WTC11 (cell line): ENCODE results near the gene MPHOSPH6. TPM values are rescaled to one million over a fixed set of nuclear protein-coding genes. Genes with fewer than 3 reads are reported as not detected.

Source experiments
- ATAC-seq: fragments of 200-7000 bp; cut with Tn5 transposase; 2 replicates; pipeline ENCODE4 v1.10.0; 2021; ENCODE audit warnings: mild to moderate bottlenecking, moderate library complexity
- CTCF ChIA-PET: fragments of 300-600 bp; sonication (Branson Sonifier 250); formaldehyde crosslinking; loops from one replicate; lab custom pipeline; 2021; ENCODE audit warnings: antibody characterized with exemption; lab: Charles Lee
- POLR2A ChIA-PET: fragments of 350-600 bp; sonication (Branson Sonifier 250); formaldehyde crosslinking; loops from one replicate; lab custom pipeline; 2021; ENCODE audit warnings: antibody characterized with exemption; lab: Charles Lee
- DNase-seq: peaks from one replicate; pipeline ENCODE4 v3.0.0; 2021; ENCODE audit warnings: low spot score
- H3K27ac Mint-ChIP-seq: 2 replicates; pipeline ENCODE4 v1.8.0; 2021; ENCODE audit warnings: mixed read lengths
- H3K27me3 Mint-ChIP-seq: 2 replicates; pipeline ENCODE4 v1.8.0; 2021; ENCODE audit warnings: low read depth, mild to moderate bottlenecking, moderate library complexity, mixed read lengths
- H3K36me3 Mint-ChIP-seq: 2 replicates; pipeline ENCODE4 v1.8.0; 2021; ENCODE audit warnings: mixed read lengths
- H3K4me1 Mint-ChIP-seq: 2 replicates; pipeline ENCODE4 v1.8.0; 2022; ENCODE audit warnings: mixed read lengths
- H3K4me3 Mint-ChIP-seq: 2 replicates; pipeline ENCODE4 v1.8.0; 2021; ENCODE audit warnings: mild to moderate bottlenecking, moderate library complexity, mixed read lengths
- H3K9me3 Mint-ChIP-seq: 2 replicates; pipeline ENCODE4 v1.8.0; 2021; ENCODE audit warnings: mixed read lengths
- AR ChIP-seq: fragments of 250-450 bp; sonication (Bioruptor Pico); IDR thresholded peaks from 2 replicates; pipeline ENCODE4 v1.9.0; 2021; ENCODE audit warnings: mild to moderate bottlenecking
- ATF2 ChIP-seq: sonication (generic); formaldehyde crosslinking; IDR thresholded peaks from 2 replicates; pipeline ENCODE4 v1.8.1; 2022; ENCODE audit warnings: low read depth, missing genetic modification reagents, borderline replicate concordance
- CREM ChIP-seq: sonication (generic); formaldehyde crosslinking; IDR thresholded peaks from 2 replicates; pipeline ENCODE4 v1.8.1; 2022; ENCODE audit warnings: mild to moderate bottlenecking, missing genetic modification reagents, moderate library complexity
- ELF4 ChIP-seq: sonication (generic); formaldehyde crosslinking; IDR thresholded peaks from 2 replicates; pipeline ENCODE4 v1.8.1; 2022; ENCODE audit warnings: low read depth, mild to moderate bottlenecking, moderate library complexity, missing genetic modification reagents
- FOXK1 ChIP-seq: sonication (generic); formaldehyde crosslinking; IDR thresholded peaks from 2 replicates; pipeline ENCODE4 v1.8.0; 2022; ENCODE audit warnings: mild to moderate bottlenecking, moderate library complexity, missing genetic modification reagents
- FOXP1 ChIP-seq: sonication (generic); formaldehyde crosslinking; IDR thresholded peaks from 2 replicates; pipeline ENCODE4 v1.8.0; 2022; ENCODE audit warnings: missing genetic modification reagents, mild to moderate bottlenecking, moderate library complexity, borderline replicate concordance
- HMGXB4 ChIP-seq: sonication (generic); formaldehyde crosslinking; IDR thresholded peaks from 2 replicates; pipeline ENCODE4 v1.8.1; 2023; ENCODE audit warnings: mild to moderate bottlenecking, moderate library complexity, missing genetic modification reagents
- JAZF1 ChIP-seq: fragments of 250-450 bp; sonication (Bioruptor Pico); IDR thresholded peaks from 2 replicates; pipeline ENCODE4 v1.9.0; 2021; ENCODE audit warnings: moderate library complexity, mild to moderate bottlenecking, inconsistent platforms
- MXD4 ChIP-seq: fragments of 250-450 bp; sonication (Bioruptor Pico); IDR thresholded peaks from 2 replicates; pipeline ENCODE4 v1.8.0; 2021; ENCODE audit warnings: mild to moderate bottlenecking, moderate library complexity, borderline replicate concordance
- MYBL2 ChIP-seq: sonication (generic); formaldehyde crosslinking; IDR thresholded peaks from 2 replicates; pipeline ENCODE4 v1.8.1; 2023; ENCODE audit warnings: mild to moderate bottlenecking, moderate library complexity, missing genetic modification reagents
- NR2C2 ChIP-seq: sonication (generic); formaldehyde crosslinking; IDR thresholded peaks from 2 replicates; pipeline ENCODE4 v1.8.0; 2022; ENCODE audit warnings: mild to moderate bottlenecking, missing genetic modification reagents
- TEAD1 ChIP-seq: sonication (generic); formaldehyde crosslinking; IDR thresholded peaks from 2 replicates; pipeline ENCODE4 v1.8.0; 2022; ENCODE audit warnings: mild to moderate bottlenecking, missing genetic modification reagents
- USF1 ChIP-seq: sonication (generic); formaldehyde crosslinking; IDR thresholded peaks from 2 replicates; pipeline ENCODE4 v1.8.0; 2022; ENCODE audit warnings: mild to moderate bottlenecking, missing genetic modification reagents
- USF2 ChIP-seq: sonication (generic); formaldehyde crosslinking; IDR thresholded peaks from 2 replicates; pipeline ENCODE4 v1.8.1; 2023; ENCODE audit warnings: mild to moderate bottlenecking, missing genetic modification reagents, moderate library complexity
- ZBTB21 ChIP-seq: sonication (generic); formaldehyde crosslinking; IDR thresholded peaks from 2 replicates; pipeline ENCODE4 v1.8.1; 2023; ENCODE audit warnings: mild to moderate bottlenecking, missing genetic modification reagents, borderline replicate concordance
- ZNF219 ChIP-seq: sonication (generic); formaldehyde crosslinking; IDR thresholded peaks from 2 replicates; pipeline ENCODE4 v1.8.0; 2023; ENCODE audit warnings: missing genetic modification reagents, mild to moderate bottlenecking, borderline replicate concordance
- ZNF425 ChIP-seq: fragments of 250-450 bp; sonication (Bioruptor Pico); conservative IDR thresholded peaks from 2 replicates; pipeline ENCODE4 v1.9.0; 2021; ENCODE audit warnings: mild to moderate bottlenecking
- ZNF671 ChIP-seq: fragments of 250-450 bp; sonication (Bioruptor Pico); IDR thresholded peaks from 2 replicates; pipeline ENCODE4 v1.8.0; 2021; ENCODE audit warnings: mild to moderate bottlenecking
- total RNA-seq: library from RNA; stranded (reverse); gene quantifications from 3 replicates; pipeline ENCODE4 v1.2.3, GENCODE V29; 2021

The MPHOSPH6 gene
- total RNA-seq, 1 experiment from 2014 or later = 30.8 TPM

- TF ChIP-seq ATF2 (CRISPR knock-in tag) = no peak
- no peak for TF ChIP-seq CREM (CRISPR knock-in tag)
- TF ChIP-seq ZBTB21 (CRISPR knock-in tag) = no peak
- no peak for TF ChIP-seq USF2 (CRISPR knock-in tag)
- TF ChIP-seq ZNF425 (CRISPR knock-in tag) = no peak
- no peak for TF ChIP-seq FOXK1 (CRISPR knock-in tag)
- no peak for TF ChIP-seq ELF4 (CRISPR knock-in tag)
- TF ChIP-seq USF1 (CRISPR knock-in tag) = no peak
These were observed 15.0 kb upstream of the MPHOSPH6 start (continued) for GRCh38 chr16:82185012-82185411.

- CTCF ChIA-PET = no interaction called here
- H3K9me3 Mint-ChIP-seq = no peaks in the 10 kb centered on the region
- ATAC-seq (no peak), DNase-seq (no peak)
- H3K36me3 Mint-ChIP-seq = no peaks in the 10 kb centered on the region
- TF ChIP-seq ZNF671 (CRISPR knock-in tag) (no peak), MXD4 (CRISPR knock-in tag) (no peak), HMGXB4 (no peak), AR (CRISPR knock-in tag) (no peak), NR2C2 (CRISPR knock-in tag) (no peak), FOXP1 (CRISPR knock-in tag) (no peak), ELF4 (CRISPR knock-in tag) (no peak), MYBL2 (no peak), FOXK1 (CRISPR knock-in tag) (no peak), TEAD1 (CRISPR knock-in tag) (no peak), JAZF1 (CRISPR knock-in tag) (no peak), ZNF219 (no peak)
- peaks cover 11% of the 10 kb centered on the region for H3K4me1 Mint-ChIP-seq
- POLR2A ChIA-PET = no interaction called here
- no peak overlapping the region for H3K27ac Mint-ChIP-seq
- H3K27me3 Mint-ChIP-seq = 0 out of 2 replicates have a peak, but pooled peaks cover 5% of the 10 kb centered on the region
- H3K4me3 Mint-ChIP-seq = no peak overlapping the region
These were observed 14.2 kb upstream of the MPHOSPH6 start for GRCh38 chr16:82184213-82184612.
